WTC11 (cell line): ENCODE results near the gene KIAA1328. TPM values are rescaled to one million over a fixed set of nuclear protein-coding genes. Genes with fewer than 3 reads are reported as not detected.
"Not testable (repeated sequence)": the region's sequence is repeated elsewhere in the genome, so short reads cannot be mapped to it uniquely, and the experiment has no call there.

ENCODE experiments used
- ATAC-seq: fragments of 200-7000 bp; cut with Tn5 transposase; 2 replicates; pipeline ENCODE4 v1.10.0; 2021; ENCODE audit warnings: mild to moderate bottlenecking, moderate library complexity
- CTCF ChIA-PET: fragments of 300-600 bp; sonication (Branson Sonifier 250); formaldehyde crosslinking; loops from one replicate; lab custom pipeline; 2021; ENCODE audit warnings: antibody characterized with exemption; lab: Charles Lee
- POLR2A ChIA-PET: fragments of 350-600 bp; sonication (Branson Sonifier 250); formaldehyde crosslinking; loops from one replicate; lab custom pipeline; 2021; ENCODE audit warnings: antibody characterized with exemption; lab: Charles Lee
- DNase-seq: peaks from one replicate; pipeline ENCODE4 v3.0.0; 2021; ENCODE audit warnings: low spot score
- H3K27ac Mint-ChIP-seq: 2 replicates; pipeline ENCODE4 v1.8.0; 2021; ENCODE audit warnings: mixed read lengths
- H3K27me3 Mint-ChIP-seq: 2 replicates; pipeline ENCODE4 v1.8.0; 2021; ENCODE audit warnings: low read depth, mild to moderate bottlenecking, moderate library complexity, mixed read lengths
- H3K36me3 Mint-ChIP-seq: 2 replicates; pipeline ENCODE4 v1.8.0; 2021; ENCODE audit warnings: mixed read lengths
- H3K4me1 Mint-ChIP-seq: 2 replicates; pipeline ENCODE4 v1.8.0; 2022; ENCODE audit warnings: mixed read lengths
- H3K4me3 Mint-ChIP-seq: 2 replicates; pipeline ENCODE4 v1.8.0; 2021; ENCODE audit warnings: mild to moderate bottlenecking, moderate library complexity, mixed read lengths
- H3K9me3 Mint-ChIP-seq: 2 replicates; pipeline ENCODE4 v1.8.0; 2021; ENCODE audit warnings: mixed read lengths
- AFF4 ChIP-seq: sonication (generic); formaldehyde crosslinking; IDR thresholded peaks from 2 replicates; pipeline ENCODE4 v1.8.1; 2023; ENCODE audit warnings: mild to moderate bottlenecking, missing genetic modification reagents, borderline replicate concordance
- ATF1 ChIP-seq: sonication (generic); formaldehyde crosslinking; IDR thresholded peaks from 2 replicates; pipeline ENCODE4 v1.8.1; 2023; ENCODE audit warnings: mild to moderate bottlenecking, moderate library complexity, missing genetic modification reagents
- CREB1 ChIP-seq: sonication (generic); formaldehyde crosslinking; IDR thresholded peaks from 2 replicates; pipeline ENCODE4 v1.8.0; 2023; ENCODE audit warnings: mild to moderate bottlenecking, missing genetic modification reagents
- CTCF ChIP-seq: fragments of 200-600 bp; IDR thresholded peaks from 2 replicates; pipeline ENCODE4 v1.8.0; 2022; ENCODE audit warnings: antibody characterized with exemption
- MXD4 ChIP-seq: fragments of 250-450 bp; sonication (Bioruptor Pico); IDR thresholded peaks from 2 replicates; pipeline ENCODE4 v1.8.0; 2021; ENCODE audit warnings: mild to moderate bottlenecking, moderate library complexity, borderline replicate concordance
- NR1H2 ChIP-seq: sonication (generic); formaldehyde crosslinking; IDR thresholded peaks from 2 replicates; pipeline ENCODE4 v1.9.0; 2021; ENCODE audit warnings: mild to moderate bottlenecking, moderate library complexity, missing genetic modification reagents
- SP1 ChIP-seq: sonication (generic); formaldehyde crosslinking; conservative IDR thresholded peaks from 2 replicates; pipeline ENCODE4 v1.8.1; 2022; ENCODE audit warnings: missing genetic modification reagents
- TEAD1 ChIP-seq: sonication (generic); formaldehyde crosslinking; IDR thresholded peaks from 2 replicates; pipeline ENCODE4 v1.8.0; 2022; ENCODE audit warnings: mild to moderate bottlenecking, missing genetic modification reagents
- TEAD4 ChIP-seq: sonication (generic); formaldehyde crosslinking; IDR thresholded peaks from 2 replicates; pipeline ENCODE4 v1.8.0; 2022; ENCODE audit warnings: mild to moderate bottlenecking, missing genetic modification reagents
- TP53 ChIP-seq: sonication (generic); formaldehyde crosslinking; IDR thresholded peaks from 2 replicates; pipeline ENCODE4 v1.8.1; 2023; ENCODE audit warnings: mild to moderate bottlenecking, missing genetic modification reagents
- USF1 ChIP-seq: sonication (generic); formaldehyde crosslinking; IDR thresholded peaks from 2 replicates; pipeline ENCODE4 v1.8.0; 2022; ENCODE audit warnings: mild to moderate bottlenecking, missing genetic modification reagents
- ZBTB43 ChIP-seq: sonication (generic); formaldehyde crosslinking; IDR thresholded peaks from 2 replicates; pipeline ENCODE4 v1.8.1; 2023; ENCODE audit warnings: mild to moderate bottlenecking, missing genetic modification reagents
- ZNF425 ChIP-seq: fragments of 250-450 bp; sonication (Bioruptor Pico); conservative IDR thresholded peaks from 2 replicates; pipeline ENCODE4 v1.9.0; 2021; ENCODE audit warnings: mild to moderate bottlenecking
- total RNA-seq: library from RNA; stranded (reverse); gene quantifications from 3 replicates; pipeline ENCODE4 v1.2.3, GENCODE V29; 2021
- TF ChIP-seq, protein P1 (sequence below): sonication (generic); formaldehyde crosslinking; IDR thresholded peaks from 2 replicates; pipeline ENCODE4 v1.8.1; 2022; ENCODE audit warnings: missing genetic modification reagents, borderline replicate concordance

Gene KIAA1328
- total RNA-seq, 1 experiment from 2014 or later: 4.8 TPM

DNA sequence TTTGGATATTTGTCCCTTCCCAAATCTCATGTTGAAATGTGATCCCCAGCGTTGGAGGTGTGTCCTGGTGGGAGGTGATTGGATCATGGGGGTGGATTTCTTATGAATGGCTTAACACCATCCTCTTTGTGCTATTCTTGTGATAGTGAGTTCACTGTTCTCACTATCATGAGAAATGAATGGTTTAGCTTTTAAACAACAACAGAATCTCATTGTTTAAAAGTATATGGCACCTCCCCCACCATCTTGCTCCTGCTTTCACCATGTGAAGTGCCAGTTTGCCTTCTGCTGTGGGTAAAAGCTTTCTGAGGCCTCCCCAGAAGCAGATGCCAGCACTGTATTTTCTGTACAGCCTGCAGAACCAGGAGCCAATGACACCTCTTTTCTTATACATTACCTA lies 38.1 kb downstream of the KIAA1328 start:
- TF ChIP-seq TP53 (no peak), CTCF (no peak)
- Mint-ChIP-seq H3K27me3 (no peaks in the 10 kb centered on the region), H3K4me3 (no peak overlapping the region), H3K36me3 (no peaks in the 10 kb centered on the region), H3K4me1 (peaks cover 7% of the 10 kb centered on the region), H3K27ac (no peak overlapping the region), H3K9me3 (no peaks in the 10 kb centered on the region; the same call in 1 of the 2 replicates)
- ATAC-seq (no peak), DNase-seq (no peak)
- ChIA-PET POLR2A (no interaction called here), CTCF (no interaction called here)

DNA sequence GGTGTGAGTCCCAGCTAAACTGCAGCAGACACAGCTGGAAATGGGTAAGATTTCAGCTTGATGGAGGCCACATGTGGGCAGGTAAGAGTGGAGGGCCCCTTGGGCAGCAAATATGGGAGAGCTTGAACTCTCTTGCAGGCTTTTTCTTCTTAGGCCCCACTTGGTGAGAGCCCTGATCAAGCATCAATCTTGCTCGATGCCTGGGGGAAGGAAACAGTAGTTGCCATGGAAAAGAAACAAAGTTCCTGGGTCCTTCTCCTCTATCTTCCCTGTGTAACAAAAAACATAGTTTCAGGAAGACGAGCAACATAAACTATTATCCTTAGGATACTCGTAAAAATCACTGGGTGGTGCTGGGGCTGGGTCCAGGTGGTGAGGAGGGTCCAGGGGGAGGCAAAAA lies 42.9 kb downstream of the KIAA1328 start:
- CTCF ChIA-PET: interaction anchor here (1.1 kb wide), 1 partner anchor 30 kb away, joined by 3 read pairs; no protein-coding TSS in a partner anchor
- Mint-ChIP-seq H3K9me3 (peaks cover 18% of the 10 kb centered on the region), H3K36me3 (peaks cover 18% of the 10 kb centered on the region; the same call in 1 of the 2 replicates), H3K4me1 (peaks cover 13% of the 10 kb centered on the region), H3K27me3 (no peaks in the 10 kb centered on the region), H3K4me3 (no peak overlapping the region), H3K27ac (0 out of 2 replicates have a peak overlapping the region, but pooled peaks have one; percentile 23)
- POLR2A ChIA-PET: interaction anchor here (0.6 kb wide), 1 partner anchor 494 kb away, joined by 3 read pairs; no protein-coding TSS in a partner anchor
- no peak for DNase-seq
- TF ChIP-seq, protein P1, sequence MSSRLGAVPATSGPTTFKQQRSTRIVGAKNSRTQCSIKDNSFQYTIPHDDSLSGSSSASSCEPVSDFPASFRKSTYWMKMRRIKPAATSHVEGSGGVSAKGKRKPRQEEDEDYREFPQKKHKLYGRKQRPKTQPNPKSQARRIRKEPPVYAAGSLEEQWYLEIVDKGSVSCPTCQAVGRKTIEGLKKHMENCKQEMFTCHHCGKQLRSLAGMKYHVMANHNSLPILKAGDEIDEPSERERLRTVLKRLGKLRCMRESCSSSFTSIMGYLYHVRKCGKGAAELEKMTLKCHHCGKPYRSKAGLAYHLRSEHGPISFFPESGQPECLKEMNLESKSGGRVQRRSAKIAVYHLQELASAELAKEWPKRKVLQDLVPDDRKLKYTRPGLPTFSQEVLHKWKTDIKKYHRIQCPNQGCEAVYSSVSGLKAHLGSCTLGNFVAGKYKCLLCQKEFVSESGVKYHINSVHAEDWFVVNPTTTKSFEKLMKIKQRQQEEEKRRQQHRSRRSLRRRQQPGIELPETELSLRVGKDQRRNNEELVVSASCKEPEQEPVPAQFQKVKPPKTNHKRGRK (CRISPR knock-in tag): no peak
- no peak for TF ChIP-seq NR1H2 (CRISPR knock-in tag)
- TF ChIP-seq TP53: no peak
- TF ChIP-seq ZBTB43: no peak
- TF ChIP-seq SP1 (CRISPR knock-in tag): no peak
- TF ChIP-seq USF1 (CRISPR knock-in tag): no peak
- no peak for ATAC-seq

GRCh38 chr18:36872329-36872728 lies 43.4 kb downstream of the KIAA1328 start:
- H3K4me3 Mint-ChIP-seq: no peak overlapping the region
- no peak overlapping the region for H3K27ac Mint-ChIP-seq
- no peaks in the 10 kb centered on the region for H3K27me3 Mint-ChIP-seq
- peaks cover 18% of the 10 kb centered on the region for H3K9me3 Mint-ChIP-seq
- H3K36me3 Mint-ChIP-seq: peaks cover 18% of the 10 kb centered on the region; the same call in 1 of the 2 replicates
- H3K4me1 Mint-ChIP-seq: peaks cover 13% of the 10 kb centered on the region
- TF ChIP-seq TEAD4 (CRISPR knock-in tag) (no peak), MXD4 (CRISPR knock-in tag) (no peak), ATF1 (CRISPR knock-in tag) (no peak), CREB1 (no peak), TEAD1 (no peak), ZNF425 (CRISPR knock-in tag) (no peak), AFF4 (CRISPR knock-in tag) (no peak)
- CTCF ChIA-PET: no interaction called here
- POLR2A ChIA-PET: no interaction called here
- DNase-seq (no peak), ATAC-seq (no peak; the same call in 1 of the 2 replicates)

DNA sequence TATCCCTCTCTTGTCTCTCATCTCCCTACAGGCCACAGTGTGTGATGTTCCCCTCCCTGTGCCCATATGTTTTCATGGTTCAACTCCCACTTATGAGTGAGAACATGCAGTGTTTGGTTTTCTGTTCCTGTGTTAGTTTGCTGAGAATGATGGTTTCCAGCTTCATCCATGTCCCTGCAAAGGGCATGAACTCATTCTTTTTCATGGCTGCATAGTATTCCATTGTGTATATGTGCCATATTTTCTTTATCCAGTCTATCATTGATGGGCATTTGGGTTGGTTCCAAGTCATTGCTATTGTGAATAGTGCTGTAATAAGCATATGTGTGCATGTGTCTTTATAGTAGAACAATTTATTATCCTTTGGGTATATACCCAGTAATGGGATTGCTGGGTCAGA lies 44.9 kb downstream of the KIAA1328 start:
- H3K27me3 Mint-ChIP-seq, H3K27ac Mint-ChIP-seq, CTCF ChIA-PET, DNase-seq, POLR2A ChIA-PET, H3K4me3 Mint-ChIP-seq, ATAC-seq: not testable (repeated sequence)
- Mint-ChIP-seq H3K4me1 (peaks cover 13% of the 10 kb centered on the region), H3K36me3 (peaks cover 18% of the 10 kb centered on the region; the same call in 1 of the 2 replicates), H3K9me3 (peaks cover 18% of the 10 kb centered on the region)

DNA sequence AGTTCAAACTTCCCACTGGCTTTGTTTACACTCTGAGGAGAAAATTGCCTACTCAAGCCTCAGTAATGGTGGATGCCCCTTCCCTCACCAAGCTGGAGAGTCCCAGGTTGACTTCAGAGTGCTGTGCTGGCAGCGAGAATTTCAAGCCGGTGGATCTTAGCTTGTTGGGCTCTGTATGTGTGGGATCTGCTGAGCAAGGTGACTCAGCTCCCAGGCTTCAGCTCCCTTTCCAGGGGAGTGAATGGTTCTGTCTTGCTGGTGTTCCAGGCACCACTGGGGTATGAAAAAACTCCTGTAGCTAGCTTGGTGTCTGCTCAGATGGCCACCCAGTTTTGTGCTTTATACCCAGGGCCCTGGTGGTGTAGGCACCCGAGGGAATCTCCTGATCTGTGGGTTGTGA lies 50.9 kb downstream of the KIAA1328 start:
- H3K27me3 Mint-ChIP-seq, H3K4me1 Mint-ChIP-seq, ATAC-seq, POLR2A ChIA-PET, DNase-seq, H3K4me3 Mint-ChIP-seq, H3K36me3 Mint-ChIP-seq, H3K27ac Mint-ChIP-seq: not testable (repeated sequence)
- CTCF ChIA-PET: interaction anchor here (1.5 kb wide), 1 partner anchor 20 kb away, joined by 3 read pairs; no protein-coding TSS in a partner anchor
- H3K9me3 Mint-ChIP-seq: peaks cover 17% of the 10 kb centered on the region
